Measurements from ENCODE around the gene MATR3. TPM values are rescaled to one million over a fixed set of nuclear protein-coding genes. Genes with fewer than 3 reads are reported as not detected.

Gene MATR3
- total RNA-seq, 3 donors from 2014 or later, result 213 to 349 (median 279) TPM

Other genes with a start within 250 kb of the MATR3 start
- gene SIL1, start 95.4 kb upstream of the MATR3 start, total RNA-seq, result 10 to 100 TPM; 29.9 to 63.9 (median 48.2) TPM
- gene PAIP2, start 48.1 kb downstream of the MATR3 start, total RNA-seq, result 10 to 100 TPM; 86.3 to 95.4 (median 95.0) TPM
- gene SLC23A1, start 89.6 kb downstream of the MATR3 start, total RNA-seq, result 1 to 10 TPM in 1 of 3 donors, under 1 TPM in 1, not detected in 1; 0.33 to 1.0 TPM
- 10 to 100 TPM in 1 of 3 donors, 1 to 10 TPM in 1, not detected in 1; 8.6 to 35.4 TPM for gene MZB1, start 96.2 kb downstream of the MATR3 start, total RNA-seq
- gene PROB1, start 101.4 kb downstream of the MATR3 start, total RNA-seq, result 1 to 10 TPM in 1 of 3 donors, under 1 TPM in 2; 0.32 to 1.3 (median 0.73) TPM
- gene SPATA24, start 110.3 kb downstream of the MATR3 start, total RNA-seq, result 1 to 10 TPM in 2 of 3 donors, under 1 TPM in 1; 0.98 to 2.4 (median 2.2) TPM
- gene DNAJC18, start 145.8 kb downstream of the MATR3 start, total RNA-seq, result 1 to 10 TPM; 5.4 to 9.5 (median 7.6) TPM
- gene ECSCR, start 169.0 kb downstream of the MATR3 start, total RNA-seq, result 10 to 100 TPM in 2 of 3 donors, 1 to 10 TPM in 1; 6.6 to 39.3 (median 17.4) TPM
- gene SMIM33, start 177.3 kb downstream of the MATR3 start, total RNA-seq, result not detected
- 10 to 100 TPM; 22.0 to 47.9 (median 39.0) TPM for gene STING1, start 189.0 kb downstream of the MATR3 start, total RNA-seq

Measured in breast epithelium (tissue), 3 donors.